WTC11 (cell line): Measurements from ENCODE around the gene GRB7. TPM values are rescaled to one million over a fixed set of nuclear protein-coding genes. Genes with fewer than 3 reads are reported as not detected.

ENCODE experiments used
- ATAC-seq: fragments of 200-7000 bp; cut with Tn5 transposase; 2 replicates; pipeline ENCODE4 v1.10.0; 2021; ENCODE audit warnings: mild to moderate bottlenecking, moderate library complexity
- CTCF ChIA-PET: fragments of 300-600 bp; sonication (Branson Sonifier 250); formaldehyde crosslinking; loops from one replicate; lab custom pipeline; 2021; ENCODE audit warnings: antibody characterized with exemption; lab: Charles Lee
- POLR2A ChIA-PET: fragments of 350-600 bp; sonication (Branson Sonifier 250); formaldehyde crosslinking; loops from one replicate; lab custom pipeline; 2021; ENCODE audit warnings: antibody characterized with exemption; lab: Charles Lee
- DNase-seq: peaks from one replicate; pipeline ENCODE4 v3.0.0; 2021; ENCODE audit warnings: low spot score
- H3K27ac Mint-ChIP-seq: 2 replicates; pipeline ENCODE4 v1.8.0; 2021; ENCODE audit warnings: mixed read lengths
- H3K27me3 Mint-ChIP-seq: 2 replicates; pipeline ENCODE4 v1.8.0; 2021; ENCODE audit warnings: low read depth, mild to moderate bottlenecking, moderate library complexity, mixed read lengths
- H3K36me3 Mint-ChIP-seq: 2 replicates; pipeline ENCODE4 v1.8.0; 2021; ENCODE audit warnings: mixed read lengths
- H3K4me1 Mint-ChIP-seq: 2 replicates; pipeline ENCODE4 v1.8.0; 2022; ENCODE audit warnings: mixed read lengths
- H3K4me3 Mint-ChIP-seq: 2 replicates; pipeline ENCODE4 v1.8.0; 2021; ENCODE audit warnings: mild to moderate bottlenecking, moderate library complexity, mixed read lengths
- H3K9me3 Mint-ChIP-seq: 2 replicates; pipeline ENCODE4 v1.8.0; 2021; ENCODE audit warnings: mixed read lengths
- ATF1 ChIP-seq: sonication (generic); formaldehyde crosslinking; IDR thresholded peaks from 2 replicates; pipeline ENCODE4 v1.8.1; 2023; ENCODE audit warnings: mild to moderate bottlenecking, moderate library complexity, missing genetic modification reagents
- CREB1 ChIP-seq: sonication (generic); formaldehyde crosslinking; IDR thresholded peaks from 2 replicates; pipeline ENCODE4 v1.8.0; 2023; ENCODE audit warnings: mild to moderate bottlenecking, missing genetic modification reagents
- ESRRA ChIP-seq: sonication (generic); formaldehyde crosslinking; IDR thresholded peaks from 2 replicates; pipeline ENCODE4 v1.8.1; 2022; ENCODE audit warnings: mild to moderate bottlenecking, missing genetic modification reagents, borderline replicate concordance
- ETV6 ChIP-seq: sonication (generic); formaldehyde crosslinking; IDR thresholded peaks from 2 replicates; pipeline ENCODE4 v1.8.1; 2022; ENCODE audit warnings: mild to moderate bottlenecking, missing genetic modification reagents
- FOXK1 ChIP-seq: sonication (generic); formaldehyde crosslinking; IDR thresholded peaks from 2 replicates; pipeline ENCODE4 v1.8.0; 2022; ENCODE audit warnings: mild to moderate bottlenecking, moderate library complexity, missing genetic modification reagents
- HMGA2 ChIP-seq: fragments of 250-450 bp; sonication (Bioruptor Pico); IDR thresholded peaks from 2 replicates; pipeline ENCODE4 v1.4.0; 2021; ENCODE audit warnings: mild to moderate bottlenecking, moderate library complexity
- JAZF1 ChIP-seq: fragments of 250-450 bp; sonication (Bioruptor Pico); IDR thresholded peaks from 2 replicates; pipeline ENCODE4 v1.9.0; 2021; ENCODE audit warnings: moderate library complexity, mild to moderate bottlenecking, inconsistent platforms
- NR1H2 ChIP-seq: sonication (generic); formaldehyde crosslinking; IDR thresholded peaks from 2 replicates; pipeline ENCODE4 v1.9.0; 2021; ENCODE audit warnings: mild to moderate bottlenecking, moderate library complexity, missing genetic modification reagents
- NR2C2 ChIP-seq: sonication (generic); formaldehyde crosslinking; IDR thresholded peaks from 2 replicates; pipeline ENCODE4 v1.8.0; 2022; ENCODE audit warnings: mild to moderate bottlenecking, missing genetic modification reagents
- NR3C1 ChIP-seq: sonication (generic); formaldehyde crosslinking; conservative IDR thresholded peaks from 2 replicates; pipeline ENCODE4 v1.8.1; 2023; ENCODE audit warnings: low read depth, mild to moderate bottlenecking, missing genetic modification reagents
- OVOL2 ChIP-seq: fragments of 250-450 bp; sonication (Bioruptor Pico); IDR thresholded peaks from 2 replicates; pipeline ENCODE4 v1.9.0; 2021; ENCODE audit warnings: mild to moderate bottlenecking, borderline replicate concordance
- SOX15 ChIP-seq: fragments of 250-450 bp; sonication (Bioruptor Pico); IDR thresholded peaks from 2 replicates; pipeline ENCODE4 v1.9.0; 2021; ENCODE audit warnings: mild to moderate bottlenecking
- SP1 ChIP-seq: sonication (generic); formaldehyde crosslinking; conservative IDR thresholded peaks from 2 replicates; pipeline ENCODE4 v1.8.1; 2022; ENCODE audit warnings: missing genetic modification reagents
- ZBTB21 ChIP-seq: sonication (generic); formaldehyde crosslinking; IDR thresholded peaks from 2 replicates; pipeline ENCODE4 v1.8.1; 2023; ENCODE audit warnings: mild to moderate bottlenecking, missing genetic modification reagents, borderline replicate concordance
- ZNF263 ChIP-seq: sonication (generic); formaldehyde crosslinking; IDR thresholded peaks from 2 replicates; pipeline ENCODE4 v1.8.1; 2022; ENCODE audit warnings: low read depth, mild to moderate bottlenecking, moderate library complexity, missing genetic modification reagents
- ZNF416 ChIP-seq: fragments of 250-450 bp; sonication (Bioruptor Pico); IDR thresholded peaks from 2 replicates; pipeline ENCODE4 v1.9.0; 2021; ENCODE audit warnings: mild to moderate bottlenecking, inconsistent platforms
- ZNF423 ChIP-seq: fragments of 250-450 bp; sonication (Bioruptor Pico); IDR thresholded peaks from 2 replicates; pipeline ENCODE4 v2.1.2; 2022; ENCODE audit warnings: mild to moderate bottlenecking, moderate library complexity
- total RNA-seq: library from RNA; stranded (reverse); gene quantifications from 3 replicates; pipeline ENCODE4 v1.2.3, GENCODE V29; 2021
- TF ChIP-seq, protein P1 (sequence below): sonication (generic); formaldehyde crosslinking; IDR thresholded peaks from 2 replicates; pipeline ENCODE4 v1.8.0; 2023; ENCODE audit warnings: missing genetic modification reagents
- TF ChIP-seq, protein P2 (sequence below): sonication (generic); formaldehyde crosslinking; IDR thresholded peaks from 2 replicates; pipeline ENCODE4 v1.8.1; 2023; ENCODE audit warnings: mild to moderate bottlenecking, missing genetic modification reagents
- TF ChIP-seq, protein P3 (sequence below): sonication (generic); formaldehyde crosslinking; IDR thresholded peaks from 2 replicates; pipeline ENCODE4 v1.8.1; 2022; ENCODE audit warnings: mild to moderate bottlenecking, moderate library complexity, missing genetic modification reagents
- TF ChIP-seq, protein P4 (sequence below): sonication (generic); formaldehyde crosslinking; IDR thresholded peaks from 2 replicates; pipeline ENCODE4 v1.8.1; 2022; ENCODE audit warnings: low read depth, mild to moderate bottlenecking, moderate library complexity, missing genetic modification reagents, borderline replicate concordance
- TF ChIP-seq, protein P5 (sequence below): sonication (generic); formaldehyde crosslinking; IDR thresholded peaks from 2 replicates; pipeline ENCODE4 v1.8.1; 2022; ENCODE audit warnings: mild to moderate bottlenecking, missing genetic modification reagents, moderate library complexity, borderline replicate concordance
- TF ChIP-seq, protein P6 (sequence below): sonication (generic); formaldehyde crosslinking; IDR thresholded peaks from 2 replicates; pipeline ENCODE4 v1.8.0; 2022; ENCODE audit warnings: mild to moderate bottlenecking, missing genetic modification reagents

Gene GRB7
- total RNA-seq, 1 experiment from 2014 or later = 48.5 TPM

DNA sequence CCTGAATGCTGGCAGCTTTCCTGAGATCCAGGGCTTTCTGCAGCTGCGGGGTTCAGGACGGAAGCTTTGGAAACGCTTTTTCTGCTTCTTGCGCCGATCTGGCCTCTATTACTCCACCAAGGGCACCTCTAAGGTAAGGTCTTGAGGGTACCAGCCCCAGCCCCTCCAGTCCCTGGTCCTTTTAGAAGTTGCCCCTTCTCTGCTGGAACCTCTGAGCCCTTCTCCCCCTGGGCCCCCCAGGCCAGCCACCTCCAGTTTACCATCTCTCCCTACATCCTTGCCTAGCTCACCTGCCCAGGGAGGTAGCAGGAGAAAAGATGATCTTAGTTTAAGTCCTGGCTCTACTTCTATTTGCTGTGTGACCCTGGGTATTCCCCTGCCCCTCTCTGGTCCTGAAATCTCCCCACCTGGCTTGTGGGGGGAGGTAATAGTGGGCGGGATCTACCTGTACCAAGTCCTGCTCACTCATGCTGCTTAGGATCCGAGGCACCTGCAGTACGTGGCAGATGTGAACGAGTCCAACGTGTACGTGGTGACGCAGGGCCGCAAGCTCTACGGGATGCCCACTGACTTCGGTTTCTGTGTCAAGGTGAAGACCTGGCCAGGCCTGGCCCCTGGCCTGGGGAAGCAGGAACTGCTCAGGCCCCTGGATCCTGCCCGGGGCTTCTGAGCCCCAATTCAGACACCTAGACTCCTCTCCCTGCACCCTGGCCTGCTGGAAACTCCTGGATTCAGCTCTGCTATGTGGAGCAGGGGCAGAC lies 6.5 kb downstream of the GRB7 start:
- DNase-seq (no peak), ATAC-seq (no peak)
- no peaks in the 10 kb centered on the region for H3K27me3 Mint-ChIP-seq
- CTCF ChIA-PET = interaction anchor here (1.1 to 1.6 kb wide), 3 partner anchors 11 to 121 kb away, joined by 3 to 10 read pairs (median 8); partner anchors contain the start of gene MIEN1
- H3K4me3 Mint-ChIP-seq = no peak overlapping the region
- peaks cover 23% of the 10 kb centered on the region for H3K36me3 Mint-ChIP-seq
- no peaks in the 10 kb centered on the region for H3K9me3 Mint-ChIP-seq
- no peak for TF ChIP-seq ZBTB21 (CRISPR knock-in tag)
- no peak for TF ChIP-seq SP1 (CRISPR knock-in tag)
- no peak for TF ChIP-seq ZNF423
- TF ChIP-seq, protein P1, sequence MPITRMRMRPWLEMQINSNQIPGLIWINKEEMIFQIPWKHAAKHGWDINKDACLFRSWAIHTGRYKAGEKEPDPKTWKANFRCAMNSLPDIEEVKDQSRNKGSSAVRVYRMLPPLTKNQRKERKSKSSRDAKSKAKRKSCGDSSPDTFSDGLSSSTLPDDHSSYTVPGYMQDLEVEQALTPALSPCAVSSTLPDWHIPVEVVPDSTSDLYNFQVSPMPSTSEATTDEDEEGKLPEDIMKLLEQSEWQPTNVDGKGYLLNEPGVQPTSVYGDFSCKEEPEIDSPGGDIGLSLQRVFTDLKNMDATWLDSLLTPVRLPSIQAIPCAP (CRISPR knock-in tag) = no peak
- TF ChIP-seq ATF1 (CRISPR knock-in tag) = no peak
- TF ChIP-seq, protein P2, sequence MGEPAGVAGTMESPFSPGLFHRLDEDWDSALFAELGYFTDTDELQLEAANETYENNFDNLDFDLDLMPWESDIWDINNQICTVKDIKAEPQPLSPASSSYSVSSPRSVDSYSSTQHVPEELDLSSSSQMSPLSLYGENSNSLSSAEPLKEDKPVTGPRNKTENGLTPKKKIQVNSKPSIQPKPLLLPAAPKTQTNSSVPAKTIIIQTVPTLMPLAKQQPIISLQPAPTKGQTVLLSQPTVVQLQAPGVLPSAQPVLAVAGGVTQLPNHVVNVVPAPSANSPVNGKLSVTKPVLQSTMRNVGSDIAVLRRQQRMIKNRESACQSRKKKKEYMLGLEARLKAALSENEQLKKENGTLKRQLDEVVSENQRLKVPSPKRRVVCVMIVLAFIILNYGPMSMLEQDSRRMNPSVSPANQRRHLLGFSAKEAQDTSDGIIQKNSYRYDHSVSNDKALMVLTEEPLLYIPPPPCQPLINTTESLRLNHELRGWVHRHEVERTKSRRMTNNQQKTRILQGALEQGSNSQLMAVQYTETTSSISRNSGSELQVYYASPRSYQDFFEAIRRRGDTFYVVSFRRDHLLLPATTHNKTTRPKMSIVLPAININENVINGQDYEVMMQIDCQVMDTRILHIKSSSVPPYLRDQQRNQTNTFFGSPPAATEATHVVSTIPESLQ (CRISPR knock-in tag) = no peak
- TF ChIP-seq SOX15 = no peak
- TF ChIP-seq, protein P3, sequence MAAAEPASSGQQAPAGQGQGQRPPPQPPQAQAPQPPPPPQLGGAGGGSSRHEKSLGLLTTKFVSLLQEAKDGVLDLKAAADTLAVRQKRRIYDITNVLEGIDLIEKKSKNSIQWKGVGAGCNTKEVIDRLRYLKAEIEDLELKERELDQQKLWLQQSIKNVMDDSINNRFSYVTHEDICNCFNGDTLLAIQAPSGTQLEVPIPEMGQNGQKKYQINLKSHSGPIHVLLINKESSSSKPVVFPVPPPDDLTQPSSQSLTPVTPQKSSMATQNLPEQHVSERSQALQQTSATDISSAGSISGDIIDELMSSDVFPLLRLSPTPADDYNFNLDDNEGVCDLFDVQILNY (CRISPR knock-in tag) = no peak
- TF ChIP-seq NR2C2 (CRISPR knock-in tag) = no peak
- POLR2A ChIA-PET = no interaction called here
- no peak overlapping the region for H3K27ac Mint-ChIP-seq
- peaks cover 24% of the 10 kb centered on the region for H3K4me1 Mint-ChIP-seq

DNA sequence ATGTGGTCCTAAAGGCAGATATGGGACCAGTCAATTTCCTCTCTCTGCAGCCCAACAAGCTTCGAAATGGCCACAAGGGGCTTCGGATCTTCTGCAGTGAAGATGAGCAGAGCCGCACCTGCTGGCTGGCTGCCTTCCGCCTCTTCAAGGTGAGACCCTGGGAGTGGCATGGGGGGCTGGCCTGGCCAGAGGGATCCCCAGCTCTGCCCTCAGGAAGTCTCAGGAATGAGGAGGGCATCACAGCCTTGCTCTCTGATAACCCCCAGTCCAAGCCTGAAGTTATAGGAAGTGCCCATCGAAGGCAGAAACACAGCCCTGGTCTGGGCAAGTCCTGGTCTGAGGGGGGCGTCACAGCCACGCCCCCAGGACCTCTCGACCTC lies 7.1 kb downstream of the GRB7 start:
- H3K27ac Mint-ChIP-seq = no peak overlapping the region
- no peak for TF ChIP-seq ZNF263 (CRISPR knock-in tag)
- H3K9me3 Mint-ChIP-seq = no peaks in the 10 kb centered on the region
- peaks cover 27% of the 10 kb centered on the region for H3K4me1 Mint-ChIP-seq
- no peaks in the 10 kb centered on the region for H3K27me3 Mint-ChIP-seq
- DNase-seq = no peak
- H3K36me3 Mint-ChIP-seq = peaks cover 23% of the 10 kb centered on the region
- ATAC-seq = no peak
- ChIA-PET POLR2A (no interaction called here), CTCF (interaction anchor here (1.1 to 1.6 kb wide), 4 partner anchors 10 to 121 kb away, joined by 3 to 10 read pairs (median 6); partner anchors contain the start of gene MIEN1)
- no peak overlapping the region for H3K4me3 Mint-ChIP-seq

DNA sequence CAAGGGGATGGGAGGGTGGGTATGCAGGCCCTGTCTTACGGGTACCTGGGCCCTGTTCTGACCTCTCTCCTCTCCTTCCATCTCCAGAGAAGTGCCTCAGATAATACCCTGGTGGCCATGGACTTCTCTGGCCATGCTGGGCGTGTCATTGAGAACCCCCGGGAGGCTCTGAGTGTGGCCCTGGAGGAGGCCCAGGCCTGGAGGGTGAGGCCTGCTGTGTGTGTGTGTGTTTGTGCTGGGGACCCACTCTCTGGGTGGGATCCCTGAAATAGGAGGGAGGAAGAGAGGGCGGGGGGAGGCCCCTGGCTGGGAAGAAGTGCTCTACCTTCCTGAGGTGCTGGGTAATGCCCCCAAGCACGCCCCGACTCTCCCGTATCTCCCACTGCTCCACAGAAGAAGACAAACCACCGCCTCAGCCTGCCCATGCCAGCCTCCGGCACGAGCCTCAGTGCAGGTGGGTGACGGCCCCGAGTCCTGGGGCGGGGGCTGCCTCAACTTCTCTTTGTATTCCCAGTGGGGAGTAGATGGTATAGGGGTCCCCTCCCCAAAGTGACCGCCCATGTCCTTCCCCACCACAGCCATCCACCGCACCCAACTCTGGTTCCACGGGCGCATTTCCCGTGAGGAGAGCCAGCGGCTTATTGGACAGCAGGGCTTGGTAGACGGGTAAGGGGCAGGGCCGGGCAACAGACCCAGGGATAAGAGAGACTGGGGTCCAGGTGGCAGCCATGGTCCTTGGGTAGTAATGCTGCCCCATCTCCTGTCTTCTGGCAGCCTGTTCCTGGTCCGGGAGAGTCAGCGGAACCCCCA lies 7.8 kb downstream of the GRB7 start:
- CTCF ChIA-PET = interaction anchor here (1.1 to 1.6 kb wide), 4 partner anchors 10 to 122 kb away, joined by 3 to 10 read pairs (median 6); partner anchors contain the start of gene MIEN1
- Mint-ChIP-seq H3K4me3 (no peak overlapping the region), H3K4me1 (peaks cover 27% of the 10 kb centered on the region), H3K27me3 (no peaks in the 10 kb centered on the region), H3K27ac (no peak overlapping the region; the same call in 1 of the 2 replicates), H3K36me3 (peaks cover 23% of the 10 kb centered on the region), H3K9me3 (no peaks in the 10 kb centered on the region)
- POLR2A ChIA-PET = no interaction called here
- no peak for DNase-seq
- no peak for ATAC-seq
- TF ChIP-seq ETV6 (CRISPR knock-in tag) = no peak
- TF ChIP-seq ZNF416 (CRISPR knock-in tag) = no peak
- TF ChIP-seq, protein P4, sequence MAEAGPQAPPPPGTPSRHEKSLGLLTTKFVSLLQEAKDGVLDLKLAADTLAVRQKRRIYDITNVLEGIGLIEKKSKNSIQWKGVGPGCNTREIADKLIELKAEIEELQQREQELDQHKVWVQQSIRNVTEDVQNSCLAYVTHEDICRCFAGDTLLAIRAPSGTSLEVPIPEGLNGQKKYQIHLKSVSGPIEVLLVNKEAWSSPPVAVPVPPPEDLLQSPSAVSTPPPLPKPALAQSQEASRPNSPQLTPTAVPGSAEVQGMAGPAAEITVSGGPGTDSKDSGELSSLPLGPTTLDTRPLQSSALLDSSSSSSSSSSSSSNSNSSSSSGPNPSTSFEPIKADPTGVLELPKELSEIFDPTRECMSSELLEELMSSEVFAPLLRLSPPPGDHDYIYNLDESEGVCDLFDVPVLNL (CRISPR knock-in tag) = no peak
- no peak for TF ChIP-seq CREB1 (CRISPR knock-in tag)
- no peak for TF ChIP-seq ESRRA (CRISPR knock-in tag)
- TF ChIP-seq, protein P5, sequence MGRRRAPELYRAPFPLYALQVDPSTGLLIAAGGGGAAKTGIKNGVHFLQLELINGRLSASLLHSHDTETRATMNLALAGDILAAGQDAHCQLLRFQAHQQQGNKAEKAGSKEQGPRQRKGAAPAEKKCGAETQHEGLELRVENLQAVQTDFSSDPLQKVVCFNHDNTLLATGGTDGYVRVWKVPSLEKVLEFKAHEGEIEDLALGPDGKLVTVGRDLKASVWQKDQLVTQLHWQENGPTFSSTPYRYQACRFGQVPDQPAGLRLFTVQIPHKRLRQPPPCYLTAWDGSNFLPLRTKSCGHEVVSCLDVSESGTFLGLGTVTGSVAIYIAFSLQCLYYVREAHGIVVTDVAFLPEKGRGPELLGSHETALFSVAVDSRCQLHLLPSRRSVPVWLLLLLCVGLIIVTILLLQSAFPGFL (CRISPR knock-in tag) = no peak
- TF ChIP-seq ZBTB21 (CRISPR knock-in tag) = no peak
- no peak for TF ChIP-seq HMGA2 (CRISPR knock-in tag)
- TF ChIP-seq, protein P6, sequence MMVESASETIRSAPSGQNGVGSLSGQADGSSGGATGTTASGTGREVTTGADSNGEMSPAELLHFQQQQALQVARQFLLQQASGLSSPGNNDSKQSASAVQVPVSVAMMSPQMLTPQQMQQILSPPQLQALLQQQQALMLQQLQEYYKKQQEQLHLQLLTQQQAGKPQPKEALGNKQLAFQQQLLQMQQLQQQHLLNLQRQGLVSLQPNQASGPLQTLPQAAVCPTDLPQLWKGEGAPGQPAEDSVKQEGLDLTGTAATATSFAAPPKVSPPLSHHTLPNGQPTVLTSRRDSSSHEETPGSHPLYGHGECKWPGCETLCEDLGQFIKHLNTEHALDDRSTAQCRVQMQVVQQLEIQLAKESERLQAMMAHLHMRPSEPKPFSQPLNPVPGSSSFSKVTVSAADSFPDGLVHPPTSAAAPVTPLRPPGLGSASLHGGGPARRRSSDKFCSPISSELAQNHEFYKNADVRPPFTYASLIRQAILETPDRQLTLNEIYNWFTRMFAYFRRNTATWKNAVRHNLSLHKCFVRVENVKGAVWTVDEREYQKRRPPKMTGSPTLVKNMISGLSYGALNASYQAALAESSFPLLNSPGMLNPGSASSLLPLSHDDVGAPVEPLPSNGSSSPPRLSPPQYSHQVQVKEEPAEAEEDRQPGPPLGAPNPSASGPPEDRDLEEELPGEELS (CRISPR knock-in tag) = no peak
- no peak for TF ChIP-seq NR3C1 (CRISPR knock-in tag)
- no peak for TF ChIP-seq FOXK1 (CRISPR knock-in tag)
- no peak for TF ChIP-seq OVOL2 (CRISPR knock-in tag)
- TF ChIP-seq NR1H2 (CRISPR knock-in tag) = no peak
- TF ChIP-seq JAZF1 (CRISPR knock-in tag) = no peak
- no peak for TF ChIP-seq SP1 (CRISPR knock-in tag)
